ENCODE results near the gene FHDC1. TPM values are rescaled to one million over a fixed set of nuclear protein-coding genes. Genes with fewer than 3 reads are reported as not detected.

The FHDC1 gene
- total RNA-seq, 1 donor from 2014 or later = 25.7 TPM

DNA sequence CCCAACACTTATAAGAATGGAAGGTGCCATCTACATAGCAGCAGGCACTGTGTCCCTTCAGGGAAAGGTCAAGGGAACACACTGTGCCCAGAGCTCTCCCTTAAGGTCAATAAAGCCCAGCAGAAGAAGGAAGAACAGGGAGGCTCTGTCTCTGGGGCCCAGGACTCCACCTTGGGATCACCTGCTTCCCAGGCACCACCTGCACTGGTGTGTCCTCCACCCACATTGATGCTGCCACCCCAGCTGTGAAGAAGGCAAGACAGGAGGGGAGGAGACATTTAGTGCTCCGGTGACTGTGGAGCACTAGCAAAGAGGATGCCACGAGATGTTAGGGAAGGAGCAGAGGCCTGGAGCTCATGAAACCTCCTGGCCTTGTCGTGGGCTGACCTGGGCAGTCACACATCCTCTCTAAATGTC lies 53.4 kb downstream of the FHDC1 start:
- Histone ChIP-seq H3K27me3 (no peaks in the 10 kb centered on the region), H3K36me3 (no peaks in the 10 kb centered on the region), H3K4me3 (no peak overlapping the region), H3K4me1 (no peaks in the 10 kb centered on the region), H3K27ac (no peak overlapping the region), H3K9me3 (no peaks in the 10 kb centered on the region)
- peak; percentile 22 for ATAC-seq
- intact Hi-C loops (cut with DNase I) = no loop called here
- TF ChIP-seq, protein P1, sequence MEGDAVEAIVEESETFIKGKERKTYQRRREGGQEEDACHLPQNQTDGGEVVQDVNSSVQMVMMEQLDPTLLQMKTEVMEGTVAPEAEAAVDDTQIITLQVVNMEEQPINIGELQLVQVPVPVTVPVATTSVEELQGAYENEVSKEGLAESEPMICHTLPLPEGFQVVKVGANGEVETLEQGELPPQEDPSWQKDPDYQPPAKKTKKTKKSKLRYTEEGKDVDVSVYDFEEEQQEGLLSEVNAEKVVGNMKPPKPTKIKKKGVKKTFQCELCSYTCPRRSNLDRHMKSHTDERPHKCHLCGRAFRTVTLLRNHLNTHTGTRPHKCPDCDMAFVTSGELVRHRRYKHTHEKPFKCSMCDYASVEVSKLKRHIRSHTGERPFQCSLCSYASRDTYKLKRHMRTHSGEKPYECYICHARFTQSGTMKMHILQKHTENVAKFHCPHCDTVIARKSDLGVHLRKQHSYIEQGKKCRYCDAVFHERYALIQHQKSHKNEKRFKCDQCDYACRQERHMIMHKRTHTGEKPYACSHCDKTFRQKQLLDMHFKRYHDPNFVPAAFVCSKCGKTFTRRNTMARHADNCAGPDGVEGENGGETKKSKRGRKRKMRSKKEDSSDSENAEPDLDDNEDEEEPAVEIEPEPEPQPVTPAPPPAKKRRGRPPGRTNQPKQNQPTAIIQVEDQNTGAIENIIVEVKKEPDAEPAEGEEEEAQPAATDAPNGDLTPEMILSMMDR (IDR thresholded peaks at IDR 0.05) = no peak
- DNase-seq = no peak

DNA sequence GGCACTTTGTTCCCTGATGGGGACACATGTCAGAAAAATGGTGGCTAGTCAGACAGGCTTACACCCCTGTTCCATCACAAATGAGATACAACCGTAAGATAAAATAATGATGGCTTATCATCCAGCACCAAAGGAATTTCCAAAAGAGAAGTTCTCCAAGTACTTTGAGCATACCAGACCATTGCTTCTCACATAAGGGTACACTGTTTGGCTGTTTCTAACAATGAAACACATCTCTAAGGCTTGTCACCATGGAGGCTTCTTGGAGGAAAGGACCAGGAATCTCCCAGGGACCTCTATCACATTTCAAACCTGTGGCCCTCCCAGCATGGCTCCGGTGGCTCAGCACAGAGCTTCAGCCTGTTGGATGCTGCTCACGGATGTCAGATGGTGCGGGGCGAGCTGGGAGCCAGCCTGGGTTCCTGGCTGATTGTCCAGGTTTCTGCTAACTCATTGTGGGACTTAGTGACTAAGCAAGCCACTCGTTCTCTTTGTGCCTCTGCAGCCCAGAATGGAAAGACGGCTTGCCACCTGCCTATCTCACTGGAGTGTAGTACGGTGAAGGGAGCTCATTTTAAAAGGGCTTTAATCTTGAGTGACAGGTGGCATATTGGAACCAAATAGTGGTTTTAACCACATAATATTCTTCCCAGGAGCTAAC lies 54.5 kb downstream of the FHDC1 start:
- Histone ChIP-seq H3K9me3 (no peaks in the 10 kb centered on the region), H3K27me3 (no peaks in the 10 kb centered on the region), H3K4me3 (no peak overlapping the region), H3K36me3 (no peaks in the 10 kb centered on the region), H3K27ac (no peak overlapping the region), H3K4me1 (no peaks in the 10 kb centered on the region)
- no peak for ATAC-seq
- intact Hi-C loops (cut with DNase I) = no loop called here
- no peak for DNase-seq
- TF ChIP-seq, protein P1 (IDR thresholded peaks at IDR 0.05) = no peak

DNA sequence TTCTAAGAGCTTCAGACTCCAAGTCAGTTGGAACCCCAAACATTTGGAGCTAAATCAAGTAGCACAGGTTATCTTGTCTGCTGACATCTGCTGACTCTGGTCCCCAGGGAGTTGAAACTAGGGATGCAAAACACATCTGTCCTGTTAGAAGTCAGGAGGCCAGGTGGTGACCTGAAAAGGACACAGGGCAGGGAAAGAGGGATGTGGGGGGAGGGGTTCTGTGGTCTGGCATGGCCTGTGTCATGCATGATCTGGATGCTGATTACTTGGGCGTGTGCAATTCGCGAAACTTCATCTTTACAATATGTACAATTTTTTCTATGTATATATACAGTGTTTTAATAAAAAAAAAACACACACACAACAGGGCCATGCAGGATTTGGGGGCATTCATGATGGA lies 55.3 kb downstream of the FHDC1 start:
- Histone ChIP-seq H3K36me3 (no peaks in the 10 kb centered on the region), H3K9me3 (no peaks in the 10 kb centered on the region), H3K27me3 (no peaks in the 10 kb centered on the region), H3K27ac (no peak overlapping the region), H3K4me1 (no peaks in the 10 kb centered on the region), H3K4me3 (no peak overlapping the region)
- DNase-seq = peak; percentile 16
- intact Hi-C loops (cut with DNase I) = no loop called here
- no peak for ATAC-seq
- TF ChIP-seq, protein P1 (IDR thresholded peaks at IDR 0.05) = no peak

DNA sequence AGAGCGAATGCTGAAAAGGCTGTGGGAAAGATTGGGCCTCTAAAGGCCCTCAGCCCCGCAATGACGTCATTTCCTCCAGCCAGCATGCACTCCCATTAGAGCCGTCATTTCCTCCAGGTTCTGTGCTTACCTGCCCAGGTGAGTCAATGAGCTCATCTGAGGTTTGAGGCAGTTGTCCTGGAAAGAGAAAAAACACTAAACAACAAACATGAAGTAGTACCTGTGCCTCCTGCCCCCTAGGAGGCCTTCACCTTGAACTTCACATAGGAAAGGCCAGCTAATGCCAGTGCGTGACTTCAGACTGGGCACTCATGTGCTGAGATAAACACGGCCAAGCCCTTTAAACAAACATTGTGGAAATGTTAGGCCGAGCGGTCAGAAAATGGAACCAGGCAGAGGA lies 55.9 kb downstream of the FHDC1 start:
- Histone ChIP-seq H3K4me3 (no peak overlapping the region), H3K4me1 (no peaks in the 10 kb centered on the region), H3K27me3 (no peaks in the 10 kb centered on the region), H3K36me3 (no peaks in the 10 kb centered on the region), H3K9me3 (no peaks in the 10 kb centered on the region), H3K27ac (no peak overlapping the region)
- ATAC-seq (peak; percentile 54), DNase-seq (no peak)
- TF ChIP-seq, protein P1 (IDR thresholded peaks at IDR 0.05) = no peak
- intact Hi-C loops (cut with DNase I) = no loop called here

- DNase-seq (no peak), ATAC-seq (no peak)
- Histone ChIP-seq H3K27ac (no peak overlapping the region), H3K4me1 (no peaks in the 10 kb centered on the region), H3K4me3 (no peak overlapping the region), H3K9me3 (no peaks in the 10 kb centered on the region), H3K36me3 (no peaks in the 10 kb centered on the region), H3K27me3 (no peaks in the 10 kb centered on the region)
- intact Hi-C loops (cut with DNase I) = no loop called here
- TF ChIP-seq, protein P1 (IDR thresholded peaks at IDR 0.05) = no peak
These were observed 56.3 kb downstream of the FHDC1 start for GRCh38 chr4:152992466-152992865.

DNA sequence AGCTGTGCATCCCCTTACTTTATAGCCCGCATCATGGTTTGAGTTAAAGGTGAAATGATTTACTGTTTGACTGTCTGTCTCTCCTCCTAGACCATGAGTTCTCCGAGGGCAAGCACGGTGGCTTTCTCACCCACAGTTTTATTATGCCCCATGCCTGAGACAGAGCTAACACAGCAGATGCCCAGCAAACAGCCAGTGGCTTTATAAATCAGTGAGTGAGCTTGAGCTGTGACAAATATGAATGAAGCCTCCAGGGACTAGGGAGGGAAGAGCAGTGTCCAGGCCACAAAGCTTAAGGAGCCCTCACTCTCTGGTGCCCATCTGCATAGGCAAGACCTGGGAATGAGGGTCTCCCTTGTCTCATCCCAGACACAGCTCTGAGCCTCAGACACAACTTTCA lies 57.9 kb downstream of the FHDC1 start:
- Histone ChIP-seq H3K4me3 (no peak overlapping the region), H3K27ac (no peak overlapping the region), H3K27me3 (no peaks in the 10 kb centered on the region), H3K4me1 (no peaks in the 10 kb centered on the region), H3K9me3 (no peaks in the 10 kb centered on the region), H3K36me3 (no peaks in the 10 kb centered on the region)
- intact Hi-C loops (cut with DNase I) = no loop called here
- ATAC-seq (no peak), DNase-seq (no peak)
- TF ChIP-seq, protein P1 (IDR thresholded peaks at IDR 0.05) = no peak
